ENCODE measurements around the gene POFUT1.

GRCh38 chr20:32215147-32215546 is 7.5 kb downstream of the POFUT1 start:
- TF ChIP-seq POLR2AphosphoS5 (IDR thresholded peaks at IDR 0.05) = no peak
- TF ChIP-seq CTCF (IDR thresholded peaks at IDR 0.05) = no peak
- TF ChIP-seq POLR2A (IDR thresholded peaks at IDR 0.05) = no peak

Data from stomach (tissue), 4 donors.